H1 (cell line): ENCODE data around the gene TOP1. TPM values are rescaled to one million over a fixed set of nuclear protein-coding genes. Genes with fewer than 3 reads are reported as not detected.

Source experiments
- EZH2 ChIP-seq: fragments of 200-600 bp; sonication (generic); IDR thresholded peaks from 2 replicates; pipeline ENCODE4 v1.7.1; 2012; ENCODE audit warnings: low read depth, mild to moderate bottlenecking, moderate library complexity, low read length, inconsistent platforms; ENCODE audit not compliant: severe bottlenecking
- PHF8 ChIP-seq: fragments of 200-600 bp; sonication (generic); conservative IDR thresholded peaks from 2 replicates; pipeline ENCODE4 v1.7.1; 2012; ENCODE audit warnings: low read depth, mild to moderate bottlenecking, inconsistent platforms, low read length, moderate library complexity
- POU5F1 ChIP-seq: IDR thresholded peaks from 2 replicates; pipeline ENCODE4 v1.6.1; 2011; ENCODE audit warnings: low read depth, mild to moderate bottlenecking, low read length, moderate library complexity
- RAD21 ChIP-seq, 2 experiments: IDR thresholded peaks in 1 of 2; conservative IDR thresholded peaks in 1 of 2; 2 replicates each; pipeline ENCODE4 v1.6.1; 2011; ENCODE audit warnings: low read depth in 2 of 2, low read length in 2 of 2, improper control_type of control experiment in 1 of 2, inconsistent platforms in 1 of 2, mild to moderate bottlenecking in 1 of 2, moderate library complexity in 1 of 2
- SP4 ChIP-seq: IDR thresholded peaks from 2 replicates; pipeline ENCODE4 v1.6.1; 2012; ENCODE audit warnings: low read length, inconsistent platforms
- USF2 ChIP-seq: IDR thresholded peaks from 2 replicates; pipeline ENCODE4 v1.6.1; 2011; ENCODE audit warnings: low read length, improper control_type of control experiment
- polyA plus RNA-seq, 7 experiments: library from polyadenylated mRNA; depleted of rRNA in 3 of 7; stranded (reverse) in 5 of 7; unstranded in 2 of 7; fragments of >200 nt in 5 of 7; fragments of 200-250 nt in 2 of 7; gene quantifications; 1 replicate in 5 of 7; 2 replicates in 1 of 7; 4 replicates in 1 of 7; pipeline versions ENCODE4 v1.2.1 to v1.2.3, GENCODE V29; 2011 to 2013; ENCODE audit warnings: missing spikeins in 2 of 7, mixed read lengths in 2 of 7
- total RNA-seq: library from RNA; stranded (reverse); fragmentation: NEBNext Ultra II Directional; extraction: Animal tissue kit (Norgen Biotek cat#: 25700); gene quantifications from 2 replicates; pipeline ENCODE4 v1.2.1, GENCODE V29; 2021
- TF ChIP-seq, protein P1 (sequence below): IDR thresholded peaks from 2 replicates; pipeline ENCODE4 v1.6.1; 2012; ENCODE audit warnings: low read length, inconsistent platforms
- TF ChIP-seq, protein P2 (sequence below): IDR thresholded peaks from 2 replicates; pipeline ENCODE4 v1.6.1; 2012; ENCODE audit warnings: inconsistent platforms

TOP1 gene
- total and polyA plus RNA-seq, 2 of the 8 experiments (the other 6 are each of a cell fraction or from before 2014, with no cell fraction given), result 7.4 to 108 TPM

GRCh38 chr20:41171736-41172295, 143.2 kb downstream of the TOP1 start (continued):
- TF ChIP-seq, protein P1, sequence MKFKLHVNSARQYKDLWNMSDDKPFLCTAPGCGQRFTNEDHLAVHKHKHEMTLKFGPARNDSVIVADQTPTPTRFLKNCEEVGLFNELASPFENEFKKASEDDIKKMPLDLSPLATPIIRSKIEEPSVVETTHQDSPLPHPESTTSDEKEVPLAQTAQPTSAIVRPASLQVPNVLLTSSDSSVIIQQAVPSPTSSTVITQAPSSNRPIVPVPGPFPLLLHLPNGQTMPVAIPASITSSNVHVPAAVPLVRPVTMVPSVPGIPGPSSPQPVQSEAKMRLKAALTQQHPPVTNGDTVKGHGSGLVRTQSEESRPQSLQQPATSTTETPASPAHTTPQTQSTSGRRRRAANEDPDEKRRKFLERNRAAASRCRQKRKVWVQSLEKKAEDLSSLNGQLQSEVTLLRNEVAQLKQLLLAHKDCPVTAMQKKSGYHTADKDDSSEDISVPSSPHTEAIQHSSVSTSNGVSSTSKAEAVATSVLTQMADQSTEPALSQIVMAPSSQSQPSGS, result no peak
- TF ChIP-seq POU5F1 (no peak), EZH2 (no peak), PHF8 (no peak), SP4 (no peak), RAD21 (IDR thresholded peaks at IDR 0.05 in 1 of 2, conservative IDR thresholded peaks at IDR 0.05 in 1 of 2; ENCODE audit: low read depth in 2 of 2, low read length in 2 of 2) (no peak), USF2 (no peak)
- TF ChIP-seq, protein P2, sequence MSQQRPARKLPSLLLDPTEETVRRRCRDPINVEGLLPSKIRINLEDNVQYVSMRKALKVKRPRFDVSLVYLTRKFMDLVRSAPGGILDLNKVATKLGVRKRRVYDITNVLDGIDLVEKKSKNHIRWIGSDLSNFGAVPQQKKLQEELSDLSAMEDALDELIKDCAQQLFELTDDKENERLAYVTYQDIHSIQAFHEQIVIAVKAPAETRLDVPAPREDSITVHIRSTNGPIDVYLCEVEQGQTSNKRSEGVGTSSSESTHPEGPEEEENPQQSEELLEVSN, result no peak
